HG02938 (cell line): ENCODE results near the gene EFNA1.

Experiments used
- ATAC-seq: cut with Tn5 transposase; IDR thresholded peaks from one replicate; pipeline ENCODE4 v1.9.1; 2021; ENCODE audit warnings: mild to moderate bottlenecking, moderate library complexity; ENCODE audit not compliant: unreplicated experiment

Gene EFNA1

DNA sequence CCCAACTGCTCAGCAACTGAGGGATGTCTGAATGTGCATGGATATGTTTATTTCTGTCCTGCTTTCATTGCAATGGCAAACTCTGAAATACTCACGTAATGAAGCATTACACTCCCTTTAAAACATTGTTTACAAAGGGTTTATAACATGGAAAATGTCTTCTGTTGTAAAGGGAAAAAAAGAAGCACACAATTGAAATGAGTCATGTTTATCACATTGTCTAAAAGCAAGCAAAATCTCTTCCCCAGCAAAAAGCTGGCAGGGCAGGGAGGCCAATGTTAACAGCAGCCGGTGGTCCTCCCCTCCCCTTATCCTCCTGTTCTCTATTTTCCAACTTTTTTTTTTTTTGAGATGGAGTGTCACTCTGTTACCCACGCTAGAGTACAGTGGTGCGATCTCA lies 3.9 kb upstream of the EFNA1 start:
- ATAC-seq, result no peak

DNA sequence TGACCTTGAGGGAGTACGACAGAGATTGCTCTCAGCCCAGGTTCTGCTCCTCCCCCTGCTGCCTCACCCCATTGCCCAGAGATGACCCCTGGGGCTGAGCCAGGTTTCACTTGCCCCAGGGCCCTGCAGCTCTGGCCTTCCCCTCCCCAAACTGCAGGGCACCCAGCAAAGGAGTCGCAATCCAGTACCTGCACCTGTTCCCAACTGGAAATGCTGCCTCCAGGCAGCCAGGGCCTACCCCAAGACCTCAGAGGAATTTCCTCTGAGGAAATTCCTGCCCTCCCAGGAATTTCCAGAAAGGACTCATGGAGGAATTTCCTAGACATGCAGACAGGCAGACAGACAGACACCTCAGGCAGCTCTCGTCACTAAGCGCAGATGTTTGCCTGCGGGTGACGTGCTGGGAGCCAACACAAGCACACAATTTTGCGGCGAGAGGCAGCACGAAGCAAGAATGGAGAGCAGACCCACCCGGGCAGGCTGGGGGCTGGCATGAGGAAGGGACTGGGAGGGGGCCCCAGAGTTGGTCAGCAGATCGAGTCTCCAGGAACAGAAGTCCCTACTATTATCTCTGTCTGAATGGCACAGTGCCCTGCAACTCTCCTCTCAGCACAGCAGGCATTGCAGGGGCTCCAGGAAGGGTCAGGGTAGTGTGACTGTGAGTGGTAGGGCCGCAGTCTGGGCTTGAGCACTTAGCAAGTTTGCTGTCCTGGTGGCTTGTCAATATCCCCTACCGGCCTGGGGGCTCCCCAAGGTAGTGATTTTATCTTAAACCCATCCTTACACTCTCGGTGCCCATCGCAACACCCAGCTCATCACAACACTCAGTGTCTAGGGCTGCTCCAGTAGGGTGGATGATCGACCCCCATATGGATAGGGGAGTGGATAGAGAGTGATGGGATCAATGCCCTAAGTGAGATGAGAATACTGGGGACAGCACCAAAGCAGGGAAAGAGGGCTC lies 2.9 kb upstream of the EFNA1 start:
- ATAC-seq, result no peak

DNA sequence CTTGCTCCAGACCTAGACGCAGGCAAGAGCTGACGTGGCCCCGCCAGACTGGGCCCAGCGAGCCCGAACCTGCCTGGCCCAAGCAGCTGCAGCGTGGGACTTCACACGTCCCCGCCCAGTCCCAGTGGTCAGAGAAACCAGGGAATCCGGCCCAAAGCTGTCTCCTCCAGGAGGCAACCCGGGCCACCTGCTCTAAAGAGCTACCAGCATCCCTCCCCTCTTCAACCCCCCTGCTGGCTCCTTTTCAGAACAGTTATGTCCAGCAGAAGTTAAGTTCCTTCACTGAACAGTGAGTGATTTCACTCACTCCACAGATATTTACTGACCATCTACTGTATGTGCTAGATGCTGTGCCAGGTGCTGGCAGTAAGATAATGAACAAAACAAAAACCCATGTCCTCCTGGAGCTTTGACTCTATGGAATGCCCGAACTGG lies 2.1 kb upstream of the EFNA1 start:
- no peak for ATAC-seq

DNA sequence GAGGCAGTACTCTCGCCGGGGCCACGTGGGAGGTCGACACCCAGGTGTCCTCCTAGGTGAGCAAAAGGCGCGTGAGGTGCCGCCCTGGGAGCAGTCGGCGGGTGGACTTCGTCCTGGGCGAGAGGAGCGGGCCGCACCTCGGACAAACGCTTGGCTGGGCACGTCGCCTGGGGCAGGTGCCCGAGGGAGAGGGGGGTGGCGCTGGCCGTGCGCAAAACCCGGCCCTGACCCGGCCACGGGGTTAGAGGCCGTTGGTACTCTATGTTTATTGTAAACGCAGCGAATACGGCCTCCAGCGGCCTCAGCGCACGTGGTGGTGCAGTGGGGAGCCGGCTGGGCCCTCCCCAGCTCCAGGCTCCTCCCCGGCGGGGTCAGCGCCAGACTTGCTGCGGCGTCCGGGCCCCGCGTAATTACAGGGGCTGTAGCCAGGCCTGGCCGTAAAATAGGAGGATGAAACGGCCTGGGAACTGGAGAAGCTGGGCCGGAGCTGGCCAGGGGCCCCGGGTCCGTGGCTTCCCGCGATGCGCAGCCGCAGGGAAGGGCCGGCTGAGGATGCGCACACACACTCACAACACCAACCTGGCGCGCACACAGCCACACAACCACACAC lies 1.6 kb upstream of the EFNA1 start:
- no peak for ATAC-seq

DNA sequence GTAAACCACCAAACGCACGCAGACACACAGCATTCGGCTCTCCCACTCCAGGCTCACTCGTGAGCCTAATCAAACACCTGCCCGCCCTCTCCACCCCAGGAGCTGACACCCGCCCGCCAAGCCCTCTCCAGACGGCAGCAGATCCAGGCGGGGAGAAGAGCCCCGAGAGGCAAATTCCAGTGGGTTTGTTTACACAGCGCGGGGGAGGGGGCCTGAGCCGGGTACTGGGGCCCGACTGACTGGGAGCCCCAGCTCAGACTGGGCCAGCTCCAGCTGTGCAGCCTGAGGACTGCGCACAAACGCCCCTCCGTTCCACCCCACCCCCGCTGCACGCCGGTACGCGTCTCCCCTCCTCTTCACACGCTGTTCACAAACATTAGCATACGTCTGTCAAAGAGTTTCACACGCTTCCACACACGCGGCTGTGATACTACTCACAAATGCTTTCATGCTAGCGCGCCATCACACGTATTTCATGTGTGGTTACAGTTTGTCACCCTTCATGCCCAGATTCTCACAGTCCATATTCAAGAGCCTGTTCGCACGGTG lies 1.0 kb upstream of the EFNA1 start:
- ATAC-seq, result no peak

DNA sequence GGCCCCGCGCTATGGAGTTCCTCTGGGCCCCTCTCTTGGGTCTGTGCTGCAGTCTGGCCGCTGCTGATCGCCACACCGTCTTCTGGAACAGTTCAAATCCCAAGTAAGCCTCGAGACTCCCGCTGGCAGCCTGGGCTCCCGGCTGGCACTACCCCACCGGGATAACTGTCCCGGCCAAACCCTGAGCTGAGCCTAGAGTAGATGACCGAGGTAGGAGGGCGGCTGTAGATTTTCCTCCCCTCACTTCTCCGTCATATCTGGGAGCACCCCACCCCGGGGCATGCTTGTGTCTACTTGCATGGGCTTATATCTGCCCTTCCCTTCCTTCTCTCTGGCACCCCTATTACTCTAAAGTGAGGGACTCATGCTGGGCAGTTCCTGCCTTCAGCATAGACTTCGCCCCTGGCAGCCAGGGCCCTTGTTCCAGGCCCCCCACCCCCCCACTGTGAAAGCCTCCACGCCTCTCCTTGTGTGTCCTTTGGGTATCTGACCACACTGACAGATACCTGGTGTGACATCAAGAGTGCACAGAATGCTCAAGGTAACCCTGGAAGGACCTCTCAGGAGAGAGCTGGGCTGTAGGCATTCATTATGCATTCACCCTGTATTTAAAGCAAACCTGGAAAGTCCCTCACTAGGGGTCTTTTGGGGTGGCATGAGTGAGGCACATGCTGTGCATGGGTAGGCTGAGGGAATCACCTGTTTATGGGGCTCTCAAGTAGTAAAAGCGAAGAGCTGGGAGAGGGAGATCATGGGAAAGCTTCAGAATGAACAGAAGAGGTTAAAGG lies 485 bp downstream of the EFNA1 start:
- no peak for ATAC-seq

DNA sequence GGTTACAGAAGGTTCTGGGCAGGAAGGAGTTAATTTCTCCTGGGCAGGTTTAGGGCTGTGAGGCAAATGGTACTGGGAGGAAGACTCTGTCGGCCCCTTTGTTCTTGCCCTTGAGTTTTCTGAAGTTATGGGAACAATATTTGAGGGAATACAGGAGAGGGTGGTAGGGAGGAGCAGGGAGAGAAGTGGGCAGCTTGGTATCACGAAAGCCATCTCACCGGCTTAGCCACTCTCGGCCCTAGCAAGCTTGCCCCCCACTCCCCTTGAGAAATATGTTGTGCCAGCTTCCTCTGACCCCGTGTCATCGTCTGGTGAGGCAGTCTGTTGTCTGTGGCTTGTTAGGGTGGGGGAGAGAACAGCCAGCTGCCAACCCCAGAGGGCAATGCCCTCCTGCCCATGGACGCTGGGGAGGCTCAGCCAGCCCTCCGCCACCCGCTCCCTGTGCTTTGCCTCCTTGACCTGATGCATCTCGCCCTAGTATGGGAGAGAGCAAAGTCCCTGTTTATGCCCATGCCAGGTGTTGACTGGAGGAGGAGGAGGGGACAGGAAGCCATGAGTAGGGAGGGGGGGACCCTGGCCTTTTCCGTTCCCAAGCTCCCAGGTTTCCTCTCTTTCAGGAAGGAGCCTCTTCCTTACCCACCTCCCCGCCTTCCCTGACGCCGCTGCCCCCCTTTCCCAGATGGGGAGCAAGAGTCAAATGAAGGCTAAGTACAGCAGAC lies 1.2 kb downstream of the EFNA1 start:
- no peak for ATAC-seq

DNA sequence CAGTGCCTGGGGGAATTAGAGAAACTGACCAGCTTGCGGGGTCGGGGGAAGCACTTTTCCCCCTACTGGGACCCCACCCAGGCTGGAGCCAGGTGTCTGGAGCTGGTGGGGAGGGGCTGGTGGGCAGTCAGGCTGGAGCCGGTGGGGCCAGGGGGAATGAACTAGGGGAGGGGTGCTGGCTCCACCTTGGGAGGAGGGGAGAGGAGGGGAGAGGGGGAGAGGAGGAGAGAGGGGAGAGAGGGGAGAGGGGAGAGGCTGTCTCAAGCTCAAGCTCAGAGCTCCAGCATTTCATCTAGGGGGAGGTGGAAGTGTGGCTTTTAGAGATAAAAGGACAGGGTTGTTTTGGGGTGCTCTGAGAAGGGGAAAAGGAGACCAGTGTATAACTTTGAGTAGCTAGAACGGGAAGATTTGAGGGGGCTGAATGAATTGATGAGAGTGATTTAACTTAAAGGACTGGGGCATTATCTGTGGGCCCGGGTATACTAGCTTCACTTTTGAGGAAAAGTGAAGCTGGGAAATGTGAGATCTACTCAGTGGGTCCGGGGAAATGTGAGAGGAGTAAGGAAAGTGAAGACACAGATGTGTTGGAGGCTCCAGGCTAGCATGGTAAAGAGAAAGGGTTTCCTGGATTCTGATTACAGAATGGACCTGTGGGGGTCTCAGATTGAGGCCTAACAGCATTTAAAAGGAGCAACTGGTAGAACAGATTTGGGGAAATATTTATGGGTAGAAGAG lies 2.8 kb downstream of the EFNA1 start:
- ATAC-seq, result no peak

DNA sequence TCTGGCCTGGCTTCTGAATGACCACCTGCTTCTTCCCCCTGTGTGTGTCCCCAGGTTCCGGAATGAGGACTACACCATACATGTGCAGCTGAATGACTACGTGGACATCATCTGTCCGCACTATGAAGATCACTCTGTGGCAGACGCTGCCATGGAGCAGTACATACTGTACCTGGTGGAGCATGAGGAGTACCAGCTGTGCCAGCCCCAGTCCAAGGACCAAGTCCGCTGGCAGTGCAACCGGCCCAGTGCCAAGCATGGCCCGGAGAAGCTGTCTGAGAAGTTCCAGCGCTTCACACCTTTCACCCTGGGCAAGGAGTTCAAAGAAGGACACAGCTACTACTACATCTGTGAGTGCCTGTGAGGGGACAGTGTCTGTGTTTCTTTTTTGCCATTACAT lies 3.6 kb downstream of the EFNA1 start:
- no peak for ATAC-seq

DNA sequence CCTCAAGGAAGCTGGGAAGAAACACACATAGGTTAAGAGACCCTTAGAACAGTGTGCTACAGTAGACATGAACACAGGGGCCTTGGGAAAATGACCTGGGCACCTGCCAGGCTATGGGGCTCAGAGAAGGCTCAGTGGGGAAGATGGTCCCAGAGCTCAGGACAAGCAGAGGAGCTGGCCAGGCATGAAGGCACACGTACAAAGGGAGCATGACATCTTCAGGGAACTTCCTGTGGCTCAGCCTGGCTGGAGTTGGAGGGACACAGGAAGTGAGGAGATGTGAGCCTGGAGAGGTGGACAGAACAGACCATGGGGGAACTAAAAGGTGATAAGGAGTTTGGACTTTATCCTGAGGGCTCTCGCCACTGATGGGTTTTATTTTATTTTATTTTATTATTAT lies 4.2 kb downstream of the EFNA1 start:
- no peak for ATAC-seq

DNA sequence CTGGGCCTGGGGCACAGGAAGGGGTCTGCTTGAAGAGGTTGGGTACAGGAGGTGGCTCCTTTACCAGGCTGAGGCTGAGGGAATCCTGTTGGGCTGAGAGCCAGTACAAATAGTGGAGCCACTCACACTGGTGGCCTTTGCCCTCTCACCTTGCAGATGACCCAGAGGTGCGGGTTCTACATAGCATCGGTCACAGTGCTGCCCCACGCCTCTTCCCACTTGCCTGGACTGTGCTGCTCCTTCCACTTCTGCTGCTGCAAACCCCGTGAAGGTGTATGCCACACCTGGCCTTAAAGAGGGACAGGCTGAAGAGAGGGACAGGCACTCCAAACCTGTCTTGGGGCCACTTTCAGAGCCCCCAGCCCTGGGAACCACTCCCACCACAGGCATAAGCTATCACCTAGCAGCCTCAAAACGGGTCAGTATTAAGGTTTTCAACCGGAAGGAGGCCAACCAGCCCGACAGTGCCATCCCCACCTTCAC lies 6.2 kb downstream of the EFNA1 start:
- ATAC-seq, result no peak

DNA sequence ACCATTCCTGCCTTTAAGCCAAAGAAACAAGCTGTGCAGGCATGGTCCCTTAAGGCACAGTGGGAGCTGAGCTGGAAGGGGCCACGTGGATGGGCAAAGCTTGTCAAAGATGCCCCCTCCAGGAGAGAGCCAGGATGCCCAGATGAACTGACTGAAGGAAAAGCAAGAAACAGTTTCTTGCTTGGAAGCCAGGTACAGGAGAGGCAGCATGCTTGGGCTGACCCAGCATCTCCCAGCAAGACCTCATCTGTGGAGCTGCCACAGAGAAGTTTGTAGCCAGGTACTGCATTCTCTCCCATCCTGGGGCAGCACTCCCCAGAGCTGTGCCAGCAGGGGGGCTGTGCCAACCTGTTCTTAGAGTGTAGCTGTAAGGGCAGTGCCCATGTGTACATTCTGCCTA lies 6.6 kb downstream of the EFNA1 start:
- no peak for ATAC-seq

DNA sequence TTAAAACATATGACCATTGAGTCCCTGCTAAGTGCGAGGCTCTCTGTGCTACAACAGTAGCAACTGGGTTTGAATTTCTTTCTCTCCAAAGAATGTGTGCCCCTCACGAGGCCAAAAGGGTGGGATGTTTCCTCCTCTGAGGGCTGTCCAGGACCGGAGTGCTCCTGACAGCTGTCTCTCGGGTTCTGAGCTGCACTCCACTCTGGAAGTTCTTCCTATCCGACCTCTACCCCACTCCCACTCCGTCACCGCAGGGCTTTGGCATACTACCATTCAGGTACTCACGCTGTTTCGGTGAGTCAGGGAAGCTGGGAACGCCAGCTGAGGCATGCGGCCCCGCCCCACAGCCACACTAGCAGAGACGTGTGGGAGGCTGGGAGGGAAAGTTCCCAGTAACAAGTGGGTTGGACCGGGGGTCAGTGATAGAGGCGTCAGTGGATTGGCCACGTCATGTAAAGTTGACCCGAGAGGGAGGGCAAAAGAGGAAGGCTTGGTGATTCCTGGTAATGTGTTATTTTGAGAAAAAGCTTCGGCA lies 7.3 kb downstream of the EFNA1 start:
- ATAC-seq, result no peak

DNA sequence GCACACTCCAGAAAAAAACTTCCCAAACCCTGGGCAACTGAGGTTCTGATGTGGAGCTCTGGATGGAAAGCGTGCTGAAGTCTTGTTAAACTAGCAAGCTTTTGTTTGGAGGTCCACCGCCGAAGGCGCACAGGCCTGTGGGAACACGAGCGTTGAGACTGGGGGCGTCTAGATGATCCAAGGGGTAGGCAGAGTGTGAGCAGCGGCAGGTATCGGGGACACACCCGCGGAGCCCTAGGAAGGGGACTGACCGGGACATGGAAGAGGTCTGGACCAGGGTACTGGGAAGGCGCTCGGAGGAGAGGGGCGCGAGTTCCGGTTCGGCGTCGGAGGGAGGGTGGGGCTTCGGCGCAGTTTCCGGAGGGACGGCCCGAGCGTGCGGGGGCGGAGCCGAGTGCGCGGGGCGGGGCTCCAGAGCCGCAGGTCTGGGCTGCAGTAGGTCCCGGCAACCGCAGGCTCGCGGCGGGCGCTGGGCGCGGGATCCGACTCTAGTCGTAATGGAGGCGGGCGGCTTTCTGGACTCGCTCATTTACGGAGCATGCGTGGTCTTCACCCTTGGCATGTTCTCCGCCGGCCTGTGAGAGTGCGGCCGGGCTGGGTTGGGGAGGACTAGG lies 7.8 kb downstream of the EFNA1 start, which contains the start of gene SLC50A1:
Gene SLC50A1, plus strand, starts transcription at position 438 of the 614 bp plus-strand sequence. Its CDS starts 60 bp downstream, at position 498.
- peak; percentile 62 for ATAC-seq

DNA sequence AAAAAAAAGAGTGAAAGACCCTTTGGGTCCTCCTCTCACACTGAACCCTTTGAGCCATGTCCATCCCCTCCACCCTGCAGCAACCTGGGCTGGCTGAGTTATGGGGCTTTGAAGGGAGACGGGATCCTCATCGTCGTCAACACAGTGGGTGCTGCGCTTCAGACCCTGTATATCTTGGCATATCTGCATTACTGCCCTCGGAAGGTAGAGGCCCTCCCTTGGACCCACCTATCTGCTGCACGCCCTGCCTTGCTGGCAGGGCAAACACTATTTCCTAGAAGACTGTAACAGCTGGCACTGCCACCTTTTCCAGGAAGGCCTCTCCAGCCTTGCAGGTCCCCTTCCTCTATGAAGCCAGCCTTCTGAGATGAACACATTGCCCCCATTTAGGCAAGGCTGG lies 9.1 kb downstream of the EFNA1 start:
- no peak for ATAC-seq

DNA sequence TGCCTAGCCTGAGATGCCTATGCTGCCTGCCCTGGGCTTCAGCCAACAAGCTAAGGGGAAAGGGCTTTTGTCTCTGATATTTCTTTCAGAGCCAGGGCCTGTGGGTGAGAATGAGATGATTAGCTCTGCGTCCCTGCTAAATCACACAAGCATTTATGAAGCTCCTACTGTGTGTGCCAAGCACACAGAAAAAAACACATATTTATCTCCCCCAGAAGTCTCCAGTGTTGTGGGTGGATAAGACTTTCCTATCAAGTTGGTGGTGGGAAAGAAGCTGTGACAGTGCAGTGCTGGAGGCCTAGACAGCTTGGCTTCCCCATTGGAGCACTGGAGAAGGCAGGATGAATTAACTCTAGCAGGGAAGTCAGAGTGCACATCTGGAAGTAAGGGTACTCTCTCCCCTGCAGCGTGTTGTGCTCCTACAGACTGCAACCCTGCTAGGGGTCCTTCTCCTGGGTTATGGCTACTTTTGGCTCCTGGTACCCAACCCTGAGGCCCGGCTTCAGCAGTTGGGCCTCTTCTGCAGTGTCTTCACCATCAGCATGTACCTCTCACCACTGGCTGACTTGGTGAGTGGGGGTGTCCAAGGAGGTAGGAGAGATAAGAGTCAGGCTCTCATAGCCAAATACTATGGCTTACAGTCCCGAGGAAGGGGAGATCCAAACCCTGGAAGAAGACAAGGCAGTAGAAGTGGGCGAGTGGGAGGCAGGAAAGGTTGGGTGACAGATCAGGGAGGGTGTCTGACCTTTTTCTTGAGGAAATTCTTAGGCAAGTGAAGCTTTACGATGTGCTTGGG lies 9.7 kb downstream of the EFNA1 start:
- ATAC-seq, result no peak

DNA sequence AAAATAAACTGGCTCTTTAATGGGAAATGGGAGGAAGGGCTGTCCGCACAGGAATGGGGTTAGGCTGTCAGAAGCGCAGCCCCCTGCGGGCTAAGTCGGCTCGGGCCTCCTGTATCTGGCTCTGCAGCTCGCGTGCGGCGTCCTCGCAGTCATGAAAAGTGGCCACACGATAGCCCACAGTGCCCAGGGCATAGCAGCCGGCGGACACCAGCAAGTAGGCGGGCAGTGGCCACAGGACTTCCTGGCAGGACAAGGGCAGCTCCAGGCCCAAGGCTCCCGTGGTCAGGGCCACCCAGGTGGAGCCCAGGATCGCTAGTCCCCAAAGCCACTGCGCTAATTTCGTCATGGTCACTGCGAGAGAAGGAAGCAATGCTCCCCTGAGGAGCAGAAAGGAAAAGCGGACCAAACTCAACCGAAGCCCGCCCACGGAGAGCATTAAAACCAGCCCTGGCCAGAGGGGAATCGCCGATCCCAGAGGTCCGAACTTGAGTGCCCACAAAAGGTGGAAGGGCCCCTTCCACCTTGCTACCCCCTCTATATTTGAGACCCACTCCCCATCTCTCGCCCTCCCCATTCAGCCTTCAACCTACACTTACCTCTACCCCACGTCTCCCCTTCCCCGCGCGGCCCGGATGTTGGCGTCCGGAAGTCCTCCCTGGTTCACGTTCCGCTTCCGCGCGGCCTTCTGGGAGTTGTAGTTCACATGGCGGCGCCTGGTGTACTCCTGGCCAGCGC lies 12.4 kb downstream of the EFNA1 start, which contains the start of gene DPM3:
Gene DPM3, minus strand, starts transcription at position 637 of the 735 bp plus-strand sequence. Its CDS starts 291 bp downstream, at position 346.
- peak; percentile 58 for ATAC-seq
